OCI-LY7 (cell line): Measurements from ENCODE around the gene PRRG3.

ENCODE experiments used
- EZH2phosphoT487 ChIP-seq: fragments of 200-600 bp; sonication (generic); IDR thresholded peaks from 2 replicates; pipeline ENCODE4 v1.6.1; 2018; ENCODE audit warnings: low read depth, borderline replicate concordance, mild to moderate bottlenecking, mixed run types, antibody characterized with exemption, low read length, moderate library complexity, mixed read lengths
- TF ChIP-seq, protein P1 (sequence below): fragments of 200-600 bp; sonication (generic); conservative IDR thresholded peaks from 2 replicates; pipeline ENCODE4 v1.5.1; 2014; ENCODE audit warnings: mild to moderate bottlenecking, antibody characterized with exemption, low read length, moderate library complexity, mixed read lengths

DNA sequence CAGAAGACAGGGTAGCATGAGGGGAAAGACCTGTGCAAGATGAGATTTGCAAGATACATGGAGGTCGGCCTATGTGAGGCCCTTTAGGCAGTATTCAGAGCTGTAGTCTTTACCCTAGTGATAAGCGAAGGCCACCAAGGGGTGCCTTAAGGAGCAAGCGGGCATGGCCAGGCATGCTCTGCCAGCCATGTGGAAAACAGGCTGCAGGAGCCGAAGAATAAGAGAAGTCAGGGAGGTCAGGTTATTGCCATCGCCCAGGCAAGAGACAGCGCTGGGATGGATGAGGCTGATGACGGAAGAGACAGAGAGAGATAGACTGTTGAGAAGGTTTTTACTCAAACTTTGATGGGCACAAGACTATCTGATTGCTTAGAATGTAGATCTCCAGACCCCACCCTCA is 13.6 kb downstream of the PRRG3 start:
- TF ChIP-seq, protein P1, sequence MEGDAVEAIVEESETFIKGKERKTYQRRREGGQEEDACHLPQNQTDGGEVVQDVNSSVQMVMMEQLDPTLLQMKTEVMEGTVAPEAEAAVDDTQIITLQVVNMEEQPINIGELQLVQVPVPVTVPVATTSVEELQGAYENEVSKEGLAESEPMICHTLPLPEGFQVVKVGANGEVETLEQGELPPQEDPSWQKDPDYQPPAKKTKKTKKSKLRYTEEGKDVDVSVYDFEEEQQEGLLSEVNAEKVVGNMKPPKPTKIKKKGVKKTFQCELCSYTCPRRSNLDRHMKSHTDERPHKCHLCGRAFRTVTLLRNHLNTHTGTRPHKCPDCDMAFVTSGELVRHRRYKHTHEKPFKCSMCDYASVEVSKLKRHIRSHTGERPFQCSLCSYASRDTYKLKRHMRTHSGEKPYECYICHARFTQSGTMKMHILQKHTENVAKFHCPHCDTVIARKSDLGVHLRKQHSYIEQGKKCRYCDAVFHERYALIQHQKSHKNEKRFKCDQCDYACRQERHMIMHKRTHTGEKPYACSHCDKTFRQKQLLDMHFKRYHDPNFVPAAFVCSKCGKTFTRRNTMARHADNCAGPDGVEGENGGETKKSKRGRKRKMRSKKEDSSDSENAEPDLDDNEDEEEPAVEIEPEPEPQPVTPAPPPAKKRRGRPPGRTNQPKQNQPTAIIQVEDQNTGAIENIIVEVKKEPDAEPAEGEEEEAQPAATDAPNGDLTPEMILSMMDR, result no peak
- no peak for TF ChIP-seq EZH2phosphoT487
